GM20431 (cell line): ENCODE data around the gene DOCK1.

ENCODE experiments used
- in situ Hi-C: fragments of 300-500 bp; cut with MseI, MboI; formaldehyde crosslinking; loops from one replicate; pipeline ENCODE4 v1.15.0; 2020; ENCODE audit warnings: low sequenced_read_pairs; ENCODE audit not compliant: unreplicated experiment

The DOCK1 gene

GRCh38 chr10:127356360-127356759 is 451.1 kb downstream of the DOCK1 start:
- in situ Hi-C loops = no loop called here

GRCh38 chr10:127357265-127357664 is 452.0 kb downstream of the DOCK1 start:
- in situ Hi-C loops = no loop called here

- in situ Hi-C loops = no loop called here
Measured at GRCh38 chr10:127358337-127358736, 453.1 kb downstream of the DOCK1 start.

- in situ Hi-C loops = no loop called here
Measured at GRCh38 chr10:127364034-127364433, 458.8 kb downstream of the DOCK1 start.

GRCh38 chr10:127368101-127368500 is 462.9 kb downstream of the DOCK1 start:
- in situ Hi-C loops = no loop called here

- in situ Hi-C loops = no loop called here
Measured at GRCh38 chr10:127368929-127369328, 463.7 kb downstream of the DOCK1 start.

GRCh38 chr10:127370601-127371000 is 465.4 kb downstream of the DOCK1 start:
- in situ Hi-C loops = no loop called here

GRCh38 chr10:127372361-127372760 is 467.1 kb downstream of the DOCK1 start:
- in situ Hi-C loops = no loop called here

- in situ Hi-C loops = no loop called here
Measured at GRCh38 chr10:127374074-127374680, 468.9 kb downstream of the DOCK1 start.

- in situ Hi-C loops = no loop called here
Measured at GRCh38 chr10:127374901-127375300, 469.7 kb downstream of the DOCK1 start.

GRCh38 chr10:127375461-127375860 is 470.2 kb downstream of the DOCK1 start:
- in situ Hi-C loops = no loop called here

- in situ Hi-C loops = no loop called here
Measured at GRCh38 chr10:127376071-127376470, 470.8 kb downstream of the DOCK1 start.

- in situ Hi-C loops = no loop called here
Measured at GRCh38 chr10:127378628-127379027, 473.4 kb downstream of the DOCK1 start.

- in situ Hi-C loops = no loop called here
Measured at GRCh38 chr10:127384532-127384931, 479.3 kb downstream of the DOCK1 start.

- in situ Hi-C loops = no loop called here
Measured at GRCh38 chr10:127385066-127385465, 479.8 kb downstream of the DOCK1 start.

GRCh38 chr10:127386606-127387327 is 481.5 kb downstream of the DOCK1 start:
- in situ Hi-C loops = no loop called here

- in situ Hi-C loops = no loop called here
Measured at GRCh38 chr10:127391875-127392274, 486.6 kb downstream of the DOCK1 start.

GRCh38 chr10:127392351-127393235 is 487.4 kb downstream of the DOCK1 start:
- in situ Hi-C loops = no loop called here

GRCh38 chr10:127398140-127398970 is 493.1 kb downstream of the DOCK1 start:
- in situ Hi-C loops = no loop called here

- in situ Hi-C loops = no loop called here
Measured at GRCh38 chr10:127398971-127399365, 493.7 kb downstream of the DOCK1 start.
